Panc1 (cell line): ENCODE results near the gene CDKAL1. TPM values are rescaled to one million over a fixed set of nuclear protein-coding genes. Genes with fewer than 3 reads are reported as not detected.
"Not testable (repeated sequence)": the region's sequence is repeated elsewhere in the genome, so short reads cannot be mapped to it uniquely, and the experiment has no call there.

Source experiments
- ATAC-seq: fragments of 200-7000 bp; cut with Tn5 transposase; 2 replicates; pipeline ENCODE4 v1.9.1; 2020; ENCODE audit warnings: mild to moderate bottlenecking, moderate library complexity
- BruUV-seq: library from RNA; stranded (reverse); fragments of 400-500 nt; replicated peaks from 2 replicates; lab custom pipeline; 2021; lab: Mats Ljungman, UMichigan
- CTCF ChIA-PET: fragments of 300-600 bp; sonication (Branson Sonifier 250); formaldehyde crosslinking; loops from one replicate; lab custom pipeline; 2022; ENCODE audit warnings: antibody characterized with exemption; lab: Charles Lee
- POLR2A ChIA-PET: fragments of 300-600 bp; sonication (Branson Sonifier 250); formaldehyde crosslinking; loops from one replicate; lab custom pipeline; 2022; ENCODE audit warnings: antibody characterized with exemption; lab: Charles Lee
- DNase-seq: peaks from one replicate; pipeline ENCODE4 v3.0.0-alpha.2; 2010; ENCODE audit warnings: low read depth, low spot score
- H3K27ac ChIP-seq: 2 replicates; pipeline ENCODE4 v1.5.1; 2011; ENCODE audit warnings: mild to moderate bottlenecking, low read length, inconsistent platforms
- H3K27me3 ChIP-seq: fragments of 200-500 bp; sonication (Bioruptor generic); 2 replicates; pipeline ENCODE4 v1.6.0; 2014; ENCODE audit warnings: low read length, inconsistent platforms; ENCODE audit not compliant: control insufficient read depth, insufficient read depth
- H3K36me3 ChIP-seq: fragments of 200-500 bp; sonication (Bioruptor generic); 2 replicates; pipeline ENCODE4 v1.5.1; 2014; ENCODE audit warnings: inconsistent platforms, mild to moderate bottlenecking, low read length, moderate library complexity; ENCODE audit not compliant: control insufficient read depth, insufficient read depth
- H3K4me1 ChIP-seq: 2 replicates; pipeline ENCODE4 v1.5.1; 2011; ENCODE audit warnings: inconsistent platforms, mild to moderate bottlenecking, low read length, moderate library complexity; ENCODE audit not compliant: control insufficient read depth, insufficient read depth
- H3K4me3 ChIP-seq, 2 experiments: 2 replicates each; pipeline ENCODE4 v1.5.1; 2011 to 2012; ENCODE audit warnings: low read depth in 2 of 2, low read length in 2 of 2, mild to moderate bottlenecking in 2 of 2, inconsistent platforms in 1 of 2, moderate library complexity in 1 of 2
- H3K9me3 ChIP-seq: fragments of 200-500 bp; sonication (Bioruptor generic); 2 replicates; pipeline ENCODE4 v1.5.1; 2014; ENCODE audit warnings: low read depth, mild to moderate bottlenecking, inconsistent platforms, low read length, moderate library complexity; ENCODE audit not compliant: control insufficient read depth, insufficient read depth
- POLR2AphosphoS5 ChIP-seq: IDR thresholded peaks from 2 replicates; pipeline ENCODE4 v1.6.1; 2012; ENCODE audit warnings: mild to moderate bottlenecking, low read depth, low read length, moderate library complexity
- REST ChIP-seq, 2 experiments: IDR thresholded peaks; 2 replicates each; pipeline ENCODE4 v1.6.1; 2011 to 2012; ENCODE audit warnings: low read depth in 2 of 2, control low read depth in 1 of 2, low read length in 1 of 2, mild to moderate bottlenecking in 1 of 2, moderate library complexity in 1 of 2; ENCODE audit not compliant: insufficient read depth in 1 of 2
- SIN3A ChIP-seq: IDR thresholded peaks from 2 replicates; pipeline ENCODE4 v1.6.1; 2012; ENCODE audit warnings: low read depth, mild to moderate bottlenecking, low read length, moderate library complexity, borderline replicate concordance; ENCODE audit not compliant: insufficient read depth
- TCF7L2 ChIP-seq: IDR thresholded peaks from 2 replicates; pipeline ENCODE4 v1.6.1; 2011; ENCODE audit warnings: mild to moderate bottlenecking, low read depth, low read length, inconsistent platforms
- in situ Hi-C: cut with HindIII; loops from 2 replicates; pipeline ENCODE4 v1.10.0; 2016; ENCODE audit warnings: low sequenced_read_pairs, low pct_unique_long_range_greater_than_20kb
- intact Hi-C: fragments of 100-400 bp; cut with micrococcal nuclease; formaldehyde crosslinking; loops from one replicate; pipeline ENCODE4 v1.10.0; 2022; ENCODE audit not compliant: unreplicated experiment
- total RNA-seq: library from RNA; stranded (reverse); gene quantifications from one replicate; pipeline ENCODE4 v1.2.1, GENCODE V29; 2021; ENCODE audit not compliant: unreplicated experiment
- TF ChIP-seq, protein P1 (sequence below): fragments of 450-650 bp; IDR thresholded peaks from 2 replicates; pipeline ENCODE4 v1.5.1; 2017; ENCODE audit warnings: mild to moderate bottlenecking

CDKAL1 gene
- total RNA-seq, 1 experiment from 2014 or later, result 14.5 TPM

- H3K27me3 ChIP-seq, in situ Hi-C loops, H3K36me3 ChIP-seq, H3K4me3 ChIP-seq, POLR2A ChIA-PET, H3K9me3 ChIP-seq, DNase-seq, H3K4me1 ChIP-seq, H3K27ac ChIP-seq, intact Hi-C loops, CTCF ChIA-PET, ATAC-seq, BruUV-seq: not testable (repeated sequence)
Measured at GRCh38 chr6:20594299-20594853, 60.1 kb downstream of the CDKAL1 start.

DNA sequence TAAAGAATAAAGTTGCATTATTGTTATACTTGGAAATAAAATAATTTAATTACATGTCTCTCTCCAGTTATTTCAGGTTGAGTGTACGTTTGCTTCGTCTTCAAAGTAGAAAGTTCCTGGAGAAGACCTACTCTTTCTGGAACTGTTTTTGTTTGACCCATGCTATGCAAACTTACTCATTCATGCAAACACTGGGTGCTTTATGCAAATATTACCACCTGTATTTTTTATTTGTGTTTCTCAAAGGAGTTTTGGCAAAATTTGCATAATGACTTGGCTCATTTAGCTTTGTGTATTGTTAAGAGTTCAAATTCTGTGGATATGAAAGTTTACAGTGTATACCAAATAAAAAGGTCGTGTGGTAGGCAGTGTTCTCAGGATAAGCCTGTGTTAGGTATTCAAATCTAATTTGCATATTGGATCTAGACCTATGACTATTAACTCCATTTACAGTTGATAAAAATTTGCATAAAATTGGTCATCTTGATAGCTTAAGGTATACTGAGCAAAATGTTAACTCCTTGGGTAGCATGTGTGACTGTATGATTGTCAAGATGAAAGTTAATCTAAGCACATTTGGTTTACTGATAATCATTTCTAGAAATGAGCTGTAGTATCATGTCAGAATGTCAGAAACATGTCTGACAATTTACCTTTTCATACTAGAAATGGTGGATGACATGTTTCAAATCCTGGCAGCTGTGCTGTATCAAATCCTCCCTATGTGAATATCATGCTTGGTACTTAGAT lies 65.2 kb downstream of the CDKAL1 start:
- Histone ChIP-seq H3K27me3 (no peaks in the 10 kb centered on the region), H3K9me3 (no peaks in the 10 kb centered on the region), H3K36me3 (no peaks in the 10 kb centered on the region), H3K4me1 (no peaks in the 10 kb centered on the region), H3K27ac (no peak overlapping the region), H3K4me3 (no peak overlapping the region)
- intact Hi-C loops (no loop called here), in situ Hi-C loops (no loop called here)
- ChIA-PET CTCF (no interaction called here), POLR2A (no interaction called here)
- no TSS peak for BruUV-seq
- TF ChIP-seq TCF7L2 (no peak), REST (IDR thresholded peaks at IDR 0.05; ENCODE audit: insufficient read depth in 1 of 2, low read depth in 2 of 2, low read length in 1 of 2) (no peak), SIN3A (no peak), POLR2AphosphoS5 (no peak)
- TF ChIP-seq, protein P1, sequence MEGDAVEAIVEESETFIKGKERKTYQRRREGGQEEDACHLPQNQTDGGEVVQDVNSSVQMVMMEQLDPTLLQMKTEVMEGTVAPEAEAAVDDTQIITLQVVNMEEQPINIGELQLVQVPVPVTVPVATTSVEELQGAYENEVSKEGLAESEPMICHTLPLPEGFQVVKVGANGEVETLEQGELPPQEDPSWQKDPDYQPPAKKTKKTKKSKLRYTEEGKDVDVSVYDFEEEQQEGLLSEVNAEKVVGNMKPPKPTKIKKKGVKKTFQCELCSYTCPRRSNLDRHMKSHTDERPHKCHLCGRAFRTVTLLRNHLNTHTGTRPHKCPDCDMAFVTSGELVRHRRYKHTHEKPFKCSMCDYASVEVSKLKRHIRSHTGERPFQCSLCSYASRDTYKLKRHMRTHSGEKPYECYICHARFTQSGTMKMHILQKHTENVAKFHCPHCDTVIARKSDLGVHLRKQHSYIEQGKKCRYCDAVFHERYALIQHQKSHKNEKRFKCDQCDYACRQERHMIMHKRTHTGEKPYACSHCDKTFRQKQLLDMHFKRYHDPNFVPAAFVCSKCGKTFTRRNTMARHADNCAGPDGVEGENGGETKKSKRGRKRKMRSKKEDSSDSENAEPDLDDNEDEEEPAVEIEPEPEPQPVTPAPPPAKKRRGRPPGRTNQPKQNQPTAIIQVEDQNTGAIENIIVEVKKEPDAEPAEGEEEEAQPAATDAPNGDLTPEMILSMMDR, result no peak
- DNase-seq, result no peak
- ATAC-seq, result no peak

DNA sequence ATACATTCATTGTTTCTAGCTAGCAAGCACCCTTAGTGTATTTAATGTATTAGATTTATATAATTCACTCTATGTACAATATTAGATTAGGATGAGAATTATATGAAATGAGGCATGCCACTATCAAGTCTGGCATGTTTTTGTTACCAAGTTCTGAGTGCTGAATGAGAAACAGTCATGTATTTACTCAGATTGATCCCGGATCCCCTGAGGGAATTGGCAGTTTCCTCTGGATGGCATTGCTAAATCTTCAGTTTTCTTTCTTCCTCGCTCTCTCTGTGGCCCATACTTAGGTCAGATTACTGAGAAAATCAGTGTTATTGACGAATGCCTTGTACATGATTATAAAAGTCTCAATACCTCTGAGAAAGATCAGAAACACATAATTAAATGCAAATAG lies 66.6 kb downstream of the CDKAL1 start:
- POLR2A ChIA-PET, result no interaction called here
- H3K27me3 ChIP-seq, result no peaks in the 10 kb centered on the region
- H3K4me1 ChIP-seq, result no peaks in the 10 kb centered on the region
- no TSS peak for BruUV-seq
- no peak overlapping the region for H3K4me3 ChIP-seq
- intact Hi-C loops (no loop called here), in situ Hi-C loops (no loop called here)
- ATAC-seq, result no peak
- no peak for DNase-seq
- H3K36me3 ChIP-seq, result no peaks in the 10 kb centered on the region
- CTCF ChIA-PET, result interaction anchor here (0.5 kb wide), 1 partner anchor 697 kb away, joined by 5 read pairs; no protein-coding TSS in a partner anchor
- H3K9me3 ChIP-seq, result no peaks in the 10 kb centered on the region
- TF ChIP-seq POLR2AphosphoS5 (no peak), SIN3A (no peak), TCF7L2 (no peak), REST (IDR thresholded peaks at IDR 0.05; ENCODE audit: insufficient read depth in 1 of 2, low read depth in 2 of 2, low read length in 1 of 2) (no peak)
- TF ChIP-seq, protein P1, result no peak
- H3K27ac ChIP-seq, result no peak overlapping the region
